Measurements from ENCODE around the gene GBP5.

- TF ChIP-seq, protein P1, sequence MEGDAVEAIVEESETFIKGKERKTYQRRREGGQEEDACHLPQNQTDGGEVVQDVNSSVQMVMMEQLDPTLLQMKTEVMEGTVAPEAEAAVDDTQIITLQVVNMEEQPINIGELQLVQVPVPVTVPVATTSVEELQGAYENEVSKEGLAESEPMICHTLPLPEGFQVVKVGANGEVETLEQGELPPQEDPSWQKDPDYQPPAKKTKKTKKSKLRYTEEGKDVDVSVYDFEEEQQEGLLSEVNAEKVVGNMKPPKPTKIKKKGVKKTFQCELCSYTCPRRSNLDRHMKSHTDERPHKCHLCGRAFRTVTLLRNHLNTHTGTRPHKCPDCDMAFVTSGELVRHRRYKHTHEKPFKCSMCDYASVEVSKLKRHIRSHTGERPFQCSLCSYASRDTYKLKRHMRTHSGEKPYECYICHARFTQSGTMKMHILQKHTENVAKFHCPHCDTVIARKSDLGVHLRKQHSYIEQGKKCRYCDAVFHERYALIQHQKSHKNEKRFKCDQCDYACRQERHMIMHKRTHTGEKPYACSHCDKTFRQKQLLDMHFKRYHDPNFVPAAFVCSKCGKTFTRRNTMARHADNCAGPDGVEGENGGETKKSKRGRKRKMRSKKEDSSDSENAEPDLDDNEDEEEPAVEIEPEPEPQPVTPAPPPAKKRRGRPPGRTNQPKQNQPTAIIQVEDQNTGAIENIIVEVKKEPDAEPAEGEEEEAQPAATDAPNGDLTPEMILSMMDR (conservative IDR thresholded peaks at IDR 0.05; ENCODE audit: low read length): no peak
- no peak for TF ChIP-seq EZH2phosphoT487 (IDR thresholded peaks at IDR 0.05; ENCODE audit: borderline replicate concordance, low read depth, low read length)
These were observed 10.0 kb downstream of the GBP5 start for GRCh38 chr1:89262643-89263042.

Data from OCI-LY7 (cell line).